GM18519 (cell line): ENCODE data around the gene GMCL2.

Source experiments
- ATAC-seq: cut with Tn5 transposase; IDR thresholded peaks from one replicate; pipeline ENCODE4 v1.9.1; 2021; ENCODE audit warnings: mild to moderate bottlenecking, moderate library complexity; ENCODE audit not compliant: unreplicated experiment, low FRiP score

GMCL2 gene

DNA sequence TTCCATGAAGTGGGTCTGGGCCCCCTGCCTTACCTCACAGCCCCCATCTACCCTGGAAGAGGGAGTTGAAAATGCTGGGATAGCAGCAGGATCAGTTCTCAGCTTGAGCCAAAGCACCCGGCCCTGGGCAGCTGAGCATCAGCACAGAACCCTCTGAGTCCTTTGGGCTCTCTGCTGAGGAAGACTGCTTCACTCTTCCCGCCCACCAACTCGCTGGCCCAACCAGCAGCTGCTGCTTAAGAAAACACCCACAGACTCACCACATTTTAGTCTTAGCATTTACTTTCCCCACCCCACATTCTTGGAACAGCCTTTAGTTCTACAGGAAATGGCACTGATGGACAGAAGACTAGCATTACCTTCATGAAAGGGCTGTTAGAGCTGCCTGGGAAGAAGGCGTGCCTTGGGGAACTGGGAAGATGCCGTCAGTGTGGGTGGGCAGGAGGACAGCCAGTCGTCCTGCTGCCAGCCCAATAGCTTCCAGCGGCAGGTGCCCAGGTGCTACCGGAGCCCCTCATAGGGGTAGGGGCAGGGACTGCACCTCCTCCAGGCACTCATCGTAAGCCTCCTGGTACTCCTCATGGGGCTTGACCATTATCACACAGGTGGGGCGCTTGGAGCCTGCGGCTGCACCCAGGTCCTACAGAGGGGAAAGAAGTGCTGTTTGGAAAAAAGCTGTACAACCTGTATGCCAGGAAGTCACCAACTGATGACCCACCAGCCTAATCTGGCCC, 37.8 kb downstream of the GMCL2 start:
- no peak for ATAC-seq

DNA sequence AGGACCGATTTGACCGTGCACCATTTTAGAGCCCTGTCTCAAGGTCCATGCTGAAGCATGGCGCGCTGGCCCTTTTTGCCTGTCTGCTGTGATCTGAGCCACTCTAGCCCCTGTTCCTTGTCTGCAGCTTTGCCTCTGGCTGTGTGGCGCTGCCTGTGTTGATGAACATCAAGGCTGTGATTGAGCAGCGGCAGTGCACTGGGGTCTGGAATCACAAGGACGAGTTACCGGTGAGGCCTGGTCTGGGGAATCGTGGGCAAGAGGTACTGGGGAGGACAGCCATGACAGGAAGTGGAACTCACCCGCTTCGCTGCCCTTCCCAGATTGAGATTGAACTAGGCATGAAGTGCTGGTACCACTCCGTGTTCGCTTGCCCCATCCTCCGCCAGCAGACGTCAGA, 39.8 kb downstream of the GMCL2 start:
- no peak for ATAC-seq

DNA sequence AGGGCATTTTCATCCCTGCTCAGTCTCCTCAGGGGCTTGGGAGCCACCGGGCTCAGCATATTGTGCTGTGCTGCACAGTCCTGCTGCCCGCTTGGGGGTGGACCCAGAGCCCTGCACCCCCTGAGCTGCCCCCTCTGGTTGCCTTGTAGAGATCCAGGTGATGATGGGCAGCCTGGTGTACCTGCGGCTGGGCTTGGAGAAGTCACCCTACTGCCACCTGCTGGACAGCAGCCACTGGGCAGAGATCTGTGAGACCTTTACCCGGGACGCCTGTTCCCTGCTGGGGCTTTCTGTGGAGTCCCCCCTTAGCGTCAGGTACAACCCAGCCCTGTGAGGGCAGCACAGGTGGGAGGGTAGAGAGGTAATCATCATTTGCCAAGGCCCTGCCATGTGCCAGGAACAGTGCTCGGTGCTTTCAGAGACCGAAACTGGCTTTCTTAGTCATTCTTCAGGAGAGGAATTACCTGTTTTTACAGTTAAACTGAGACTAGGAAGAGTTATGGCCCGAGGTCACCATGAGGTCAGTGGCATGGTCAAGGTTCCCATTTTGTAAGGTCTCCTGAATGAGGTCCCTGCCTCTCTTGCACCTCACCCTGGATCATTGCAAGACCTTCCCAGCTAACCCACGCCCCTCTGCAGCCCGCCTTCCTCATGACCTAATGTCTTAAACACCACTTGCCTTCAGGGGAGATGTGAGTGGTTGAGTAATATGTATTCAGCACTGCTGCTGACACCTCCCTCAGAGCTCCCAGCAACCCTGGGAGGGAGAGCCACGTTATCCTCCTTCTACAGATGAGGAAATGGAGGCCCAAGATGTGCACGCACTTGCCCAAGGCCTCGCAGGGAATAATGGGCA, 41.0 kb downstream of the GMCL2 start:
- ATAC-seq = no peak

DNA sequence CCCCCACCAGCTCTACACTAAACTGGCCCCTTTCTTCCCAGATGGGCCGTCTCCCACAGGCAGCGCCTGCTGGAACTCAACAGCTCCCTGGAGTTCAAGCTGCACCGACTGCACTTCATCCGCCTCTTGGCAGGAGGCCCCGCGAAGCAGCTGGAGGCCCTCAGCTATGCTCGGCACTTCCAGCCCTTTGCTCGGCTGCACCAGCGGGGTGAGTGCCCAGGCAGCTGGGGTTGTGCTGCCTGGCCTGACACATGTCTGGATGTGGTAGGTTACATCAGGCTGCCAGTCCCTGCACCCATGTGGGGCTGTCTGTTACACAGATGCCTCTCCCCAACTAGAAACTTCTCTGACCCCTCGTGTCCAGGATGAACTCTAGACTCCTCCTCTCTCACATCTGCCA, 43.3 kb downstream of the GMCL2 start:
- ATAC-seq = no peak

DNA sequence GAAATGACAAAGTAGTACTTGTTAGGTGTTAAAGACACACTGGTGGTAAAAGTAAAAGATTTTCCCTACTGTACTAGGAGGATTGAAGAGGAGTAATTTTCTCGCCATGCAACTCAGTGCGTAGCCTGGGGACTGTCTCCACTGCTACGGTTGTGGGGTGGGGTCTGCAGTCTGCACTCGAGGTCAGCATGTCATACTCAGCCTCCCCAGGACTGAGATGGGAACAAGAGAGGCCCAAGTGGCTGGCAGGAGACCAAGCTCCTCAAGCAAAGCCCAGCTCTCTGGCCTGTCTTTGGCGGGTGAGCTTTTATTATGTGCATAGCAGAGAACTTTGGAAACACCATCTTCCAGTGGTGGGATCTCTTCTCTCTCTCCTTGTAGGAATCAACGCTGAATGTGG, 43.9 kb downstream of the GMCL2 start:
- no peak for ATAC-seq

DNA sequence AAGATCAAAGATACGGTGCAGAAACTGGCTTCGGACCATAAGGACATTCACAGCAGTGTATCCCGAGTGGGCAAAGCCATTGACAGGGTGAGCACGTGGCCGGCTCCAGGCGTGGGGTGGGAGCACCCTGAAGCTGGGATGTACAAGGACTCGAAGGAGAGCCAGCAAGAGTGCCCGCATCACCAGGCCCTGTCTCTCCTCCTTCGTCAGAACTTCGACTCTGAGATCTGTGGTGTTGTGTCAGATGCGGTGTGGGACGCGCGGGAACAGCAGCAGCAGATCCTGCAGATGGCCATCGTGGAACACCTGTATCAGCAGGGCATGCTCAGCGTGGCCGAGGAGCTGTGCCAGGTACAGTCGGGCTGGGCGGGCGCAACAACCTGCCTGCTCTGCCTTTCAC, 44.5 kb downstream of the GMCL2 start:
- ATAC-seq = no peak

DNA sequence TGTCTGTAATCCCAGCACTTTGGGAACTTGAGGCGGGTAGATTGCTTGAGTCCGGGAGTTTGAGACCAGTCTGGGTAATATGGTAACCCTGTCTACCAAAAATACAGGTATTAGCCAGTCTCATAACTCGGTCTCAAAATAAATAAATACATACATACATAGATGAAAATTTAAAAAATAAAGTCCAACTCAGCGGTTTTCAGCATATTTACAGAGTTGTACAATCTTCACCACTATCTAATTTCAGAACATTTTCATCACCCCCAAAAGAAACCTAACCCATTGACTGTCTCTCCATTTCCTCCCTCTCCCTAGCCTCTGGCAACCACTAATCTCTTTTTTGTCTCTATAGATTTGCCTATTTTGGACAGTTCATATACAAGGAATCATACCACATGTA, 45.6 kb downstream of the GMCL2 start:
- no peak for ATAC-seq

DNA sequence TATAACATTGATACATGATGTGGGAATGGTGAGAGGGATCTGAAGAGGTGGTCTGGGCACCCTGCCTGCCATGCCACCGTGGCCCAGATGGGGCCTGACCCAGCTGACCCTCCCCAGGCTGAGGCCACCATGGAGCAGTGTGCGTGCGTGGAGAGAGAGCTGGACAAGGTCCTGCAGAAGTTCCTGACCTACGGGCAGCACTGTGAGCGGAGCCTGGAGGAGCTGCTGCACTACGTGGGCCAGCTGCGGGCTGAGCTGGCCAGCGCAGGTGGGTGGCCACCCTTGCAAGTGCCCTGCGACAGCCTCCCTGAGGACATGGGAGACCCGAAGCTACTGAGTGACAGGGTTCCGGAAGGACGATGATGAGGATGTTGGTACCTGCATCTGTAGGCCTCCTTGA, 49.2 kb downstream of the GMCL2 start:
- ATAC-seq = no peak

DNA sequence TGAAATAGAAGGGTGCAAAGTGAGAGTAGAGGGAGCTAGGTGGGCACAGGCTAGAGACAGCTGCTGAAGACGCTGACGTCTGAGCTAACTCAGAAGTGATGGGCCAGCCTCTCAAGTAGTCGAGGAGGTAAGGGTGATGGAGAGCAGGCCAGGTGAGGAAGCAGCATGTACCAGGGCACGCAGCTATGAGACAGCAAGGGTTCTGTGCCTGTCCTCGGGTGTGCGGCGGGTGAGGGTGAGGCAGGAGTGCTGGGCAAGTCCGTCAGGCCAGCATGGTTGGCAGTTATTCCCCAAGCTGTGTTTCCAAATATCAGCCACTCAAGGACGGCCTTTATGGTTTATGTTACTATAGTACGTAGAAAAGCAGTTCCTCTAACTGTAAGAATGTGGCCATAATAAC, 50.2 kb downstream of the GMCL2 start:
- ATAC-seq = no peak
